ENCODE measurements around the gene SSBP3.

DNA sequence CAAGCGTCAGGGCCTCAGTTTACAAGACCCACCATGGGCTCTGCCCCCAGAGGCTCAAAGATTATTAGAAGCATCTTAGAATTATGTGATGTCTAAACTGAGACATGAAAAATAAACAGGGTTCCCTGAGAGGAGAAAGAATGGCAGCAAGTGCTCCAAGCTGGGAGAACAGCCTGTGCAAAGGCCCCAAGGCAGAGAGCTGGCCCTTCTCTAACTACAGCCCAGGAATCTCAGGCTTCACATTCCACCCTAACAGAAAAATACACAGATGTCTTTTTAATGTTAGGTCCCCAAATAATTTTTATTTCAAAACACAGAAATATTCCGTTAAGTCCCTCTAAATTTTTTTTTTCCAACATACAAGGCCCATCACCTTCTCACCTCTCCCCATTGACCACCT, 21.7 kb downstream of the SSBP3 start:
- TF ChIP-seq POLR2A (IDR thresholded peaks at IDR 0.05), result no peak
- TF ChIP-seq CTCF (IDR thresholded peaks at IDR 0.05), result no peak
